ENCODE measurements around the gene NELFB.

NELFB gene

GRCh38 chr9:137281345-137282116 lies 26.4 kb downstream of the NELFB start:
- no peak for DNase-seq

- peak in 1 of 5 experiments; percentile 41 for DNase-seq
These were observed 31.9 kb downstream of the NELFB start for GRCh38 chr9:137286975-137287383.

GRCh38 chr9:137293094-137293481 lies 38.0 kb downstream of the NELFB start:
- no peak for DNase-seq

- no peak for DNase-seq
These were observed 38.5 kb downstream of the NELFB start for GRCh38 chr9:137293482-137294090.

- peak in 1 of 5 experiments; percentile 59 for DNase-seq
These were observed 39.1 kb downstream of the NELFB start for GRCh38 chr9:137294091-137294680.

GRCh38 chr9:137294681-137295237 lies 39.6 kb downstream of the NELFB start:
- DNase-seq: no peak

- DNase-seq: peak in 3 of 5 experiments; percentile 26 to 52 (median 37)
These were observed 40.2 kb downstream of the NELFB start for GRCh38 chr9:137295238-137295811.

GRCh38 chr9:137295849-137296669 lies 40.9 kb downstream of the NELFB start:
- no peak for DNase-seq

GRCh38 chr9:137296670-137297664 lies 41.8 kb downstream of the NELFB start:
- DNase-seq: no peak

- DNase-seq: no peak
These were observed 42.8 kb downstream of the NELFB start for GRCh38 chr9:137297966-137298365.

- DNase-seq: no peak
These were observed 43.5 kb downstream of the NELFB start for GRCh38 chr9:137298401-137299202.

- DNase-seq: no peak
These were observed 44.1 kb downstream of the NELFB start for GRCh38 chr9:137299203-137299565.

GRCh38 chr9:137299938-137300337 lies 44.8 kb downstream of the NELFB start:
- no peak for DNase-seq

GRCh38 chr9:137300567-137301080 lies 45.5 kb downstream of the NELFB start:
- no peak for DNase-seq

- no peak for DNase-seq
These were observed 46.2 kb downstream of the NELFB start for GRCh38 chr9:137301081-137301947.

- peak; percentile 77 to 89 (median 86) for DNase-seq
These were observed 47.0 kb downstream of the NELFB start, which contains the start of gene NRARP for GRCh38 chr9:137302118-137302448. TSS of gene NRARP (minus strand) at chr9:137302271. CDS start at chr9:137301928, 343 bp downstream.

- DNase-seq: no peak
These were observed 47.5 kb downstream of the NELFB start for GRCh38 chr9:137302449-137303150.

Measured in T-helper 2 cell (primary cell).